Natural killer cell treated with Interleukin-12 subunit alpha and Interleukin-12 subunit beta and Interleukin-15 and Interleukin-18, amount 100 ng/mL, for 72 hours (primary cell): ENCODE results near the gene PUS3. TPM values are rescaled to one million over a fixed set of nuclear protein-coding genes. Genes with fewer than 3 reads are reported as not detected.
"Not testable (repeated sequence)": the region's sequence is repeated elsewhere in the genome, so short reads cannot be mapped to it uniquely, and the experiment has no call there.

Source experiments
- ATAC-seq, 2 donors: fragments of 150-1000 bp; cut with Tn5 transposase in 1 of 2; sonication (Bioruptor Pico), chemical (Tn5 transposase) in 1 of 2; 2 replicates each; pipeline ENCODE4 v1.10.0; 2021
- DNase-seq: peaks from one replicate; pipeline ENCODE4 v3.0.0; 2022; ENCODE audit warnings: low spot score
- H3K27ac Mint-ChIP-seq, 2 donors: 1 replicate in 1 of 2; 2 replicates in 1 of 2; pipeline ENCODE4 v1.8.0; 2022; ENCODE audit warnings: mixed read lengths in 2 of 2, mild to moderate bottlenecking in 1 of 2, moderate library complexity in 1 of 2
- H3K27me3 Mint-ChIP-seq, 2 donors: 1 replicate in 1 of 2; 2 replicates in 1 of 2; pipeline ENCODE4 v1.8.0; 2022; ENCODE audit warnings: mixed read lengths in 2 of 2
- H3K36me3 Mint-ChIP-seq: one replicate; pipeline ENCODE4 v1.8.0; 2022; ENCODE audit warnings: mixed read lengths
- H3K4me1 Mint-ChIP-seq, 2 donors: 1 replicate in 1 of 2; 2 replicates in 1 of 2; pipeline ENCODE4 v1.8.0; 2022; ENCODE audit warnings: low read depth in 2 of 2, mixed read lengths in 2 of 2, mild to moderate bottlenecking in 1 of 2
- H3K4me3 Mint-ChIP-seq: one replicate; pipeline ENCODE4 v1.8.0; 2022; ENCODE audit warnings: mixed read lengths
- H3K9me3 Mint-ChIP-seq: 2 replicates; pipeline ENCODE4 v1.8.0; 2022; ENCODE audit warnings: mixed read lengths
- total RNA-seq, 2 donors: library from RNA; stranded (reverse); gene quantifications; one replicate each; pipeline ENCODE4 v1.2.3, GENCODE V29; 2022

PUS3 gene
- total RNA-seq, 2 donors from 2014 or later = 11.6 to 12.9 TPM

GRCh38 chr11:125921042-125921441, 18.0 kb upstream of the PUS3 start:
- H3K4me1 Mint-ChIP-seq = no peaks in the 10 kb centered on the region
- H3K9me3 Mint-ChIP-seq = no peaks in the 10 kb centered on the region
- no peak for ATAC-seq
- H3K4me3 Mint-ChIP-seq = no peak overlapping the region
- no peak for DNase-seq
- H3K36me3 Mint-ChIP-seq = no peaks in the 10 kb centered on the region
- H3K27me3 Mint-ChIP-seq = peaks cover 28 to 47% of the 10 kb centered on the region in 2 donors
- H3K27ac Mint-ChIP-seq = no peak overlapping the region

- H3K4me1 Mint-ChIP-seq = no peaks in the 10 kb centered on the region
- DNase-seq (no peak), ATAC-seq (no peak)
- H3K36me3 Mint-ChIP-seq = no peaks in the 10 kb centered on the region
- peaks cover 29 to 44% of the 10 kb centered on the region in 2 donors for H3K27me3 Mint-ChIP-seq
- no peak overlapping the region for H3K27ac Mint-ChIP-seq
- no peaks in the 10 kb centered on the region for H3K9me3 Mint-ChIP-seq
- H3K4me3 Mint-ChIP-seq = no peak overlapping the region
Measured at GRCh38 chr11:125918140-125918840, 15.3 kb upstream of the PUS3 start.

GRCh38 chr11:125916683-125917347, 13.8 kb upstream of the PUS3 start:
- Mint-ChIP-seq H3K36me3 (no peaks in the 10 kb centered on the region), H3K9me3 (no peaks in the 10 kb centered on the region), H3K27me3 (peaks cover 31 to 55% of the 10 kb centered on the region in 2 donors), H3K4me1 (no peaks in the 10 kb centered on the region), H3K27ac (no peak overlapping the region), H3K4me3 (no peak overlapping the region)
- ATAC-seq = no peak
- DNase-seq = no peak

GRCh38 chr11:125914601-125915000, 11.6 kb upstream of the PUS3 start:
- not testable (repeated sequence) for DNase-seq, H3K36me3 Mint-ChIP-seq, ATAC-seq, H3K27ac Mint-ChIP-seq, H3K4me1 Mint-ChIP-seq, H3K9me3 Mint-ChIP-seq, H3K4me3 Mint-ChIP-seq
- peaks cover 37 to 63% of the 10 kb centered on the region in 2 donors for H3K27me3 Mint-ChIP-seq

GRCh38 chr11:125910226-125910849, 7.3 kb upstream of the PUS3 start:
- Mint-ChIP-seq H3K27me3 (peaks cover 30 to 46% of the 10 kb centered on the region in 2 donors), H3K36me3 (peaks cover 3% of the 10 kb centered on the region)
- ATAC-seq = no peak

GRCh38 chr11:125904678-125905077, 1.7 kb upstream of the PUS3 start:
- H3K27ac Mint-ChIP-seq = no peak overlapping the region
- no peaks in the 10 kb centered on the region for H3K9me3 Mint-ChIP-seq
- ATAC-seq (no peak), DNase-seq (no peak)
- H3K36me3 Mint-ChIP-seq = peaks cover 14% of the 10 kb centered on the region
- H3K27me3 Mint-ChIP-seq = peaks cover 18 to 22% of the 10 kb centered on the region in 2 donors
- H3K4me3 Mint-ChIP-seq = peak overlapping the region; percentile 80
- H3K4me1 Mint-ChIP-seq = peaks cover 19 to 24% of the 10 kb centered on the region in 2 donors

More at GRCh38 chr11:125910226-125910849, 7.3 kb upstream of the PUS3 start:
- Mint-ChIP-seq H3K4me3 (no peak overlapping the region), H3K9me3 (no peaks in the 10 kb centered on the region), H3K4me1 (no peaks in the 10 kb centered on the region), H3K27ac (no peak overlapping the region)
- no peak for DNase-seq

- peak; percentile 69 for DNase-seq
- Mint-ChIP-seq H3K9me3 (no peaks in the 10 kb centered on the region), H3K27ac (peak within 1 kb of the TSS; percentile 83 to 99)
Measured at GRCh38 chr11:125903711-125904659, 979 bp upstream of the PUS3 start, which contains the start of gene DDX25. Gene DDX25, plus strand, starts transcription at chr11:125904508. Its CDS starts 10 bp downstream, at chr11:125904518.

GRCh38 chr11:125902277-125902926, 604 bp downstream of the PUS3 start:
- peak overlapping the region; percentile 96 for H3K4me3 Mint-ChIP-seq
- peaks cover 19 to 24% of the 10 kb centered on the region in 2 donors for H3K4me1 Mint-ChIP-seq
- DNase-seq (no peak), ATAC-seq (peak in 1 of 2 donors; percentile 54)
- peaks cover 13 to 15% of the 10 kb centered on the region in 2 donors for H3K27me3 Mint-ChIP-seq
- H3K9me3 Mint-ChIP-seq = no peaks in the 10 kb centered on the region
- peaks cover 20% of the 10 kb centered on the region for H3K36me3 Mint-ChIP-seq
- H3K27ac Mint-ChIP-seq = peak overlapping the region; percentile 83 to 99

More at GRCh38 chr11:125903711-125904659, 979 bp upstream of the PUS3 start, which contains the start of gene DDX25:
- Mint-ChIP-seq H3K4me1 (peaks cover 19 to 24% of the 10 kb centered on the region in 2 donors), H3K27me3 (peaks cover 18 to 22% of the 10 kb centered on the region in 2 donors), H3K36me3 (peaks cover 20% of the 10 kb centered on the region), H3K4me3 (peak within 1 kb of the TSS; percentile 96)
- peak in 1 of 2 donors; percentile 56 for ATAC-seq

- Mint-ChIP-seq H3K4me1 (peaks cover 23 to 24% of the 10 kb centered on the region in 2 donors), H3K4me3 (peak overlapping the region; percentile 96), H3K27me3 (peaks cover 13 to 15% of the 10 kb centered on the region in 2 donors), H3K27ac (peak overlapping the region; percentile 57 to 99), H3K9me3 (no peaks in the 10 kb centered on the region), H3K36me3 (peaks cover 20% of the 10 kb centered on the region)
- DNase-seq = no peak
- ATAC-seq = no peak
Measured at GRCh38 chr11:125901872-125902271, 1.1 kb downstream of the PUS3 start.

GRCh38 chr11:125892994-125893393, 10.0 kb downstream of the PUS3 start:
- Mint-ChIP-seq H3K27ac (no peak overlapping the region), H3K4me1 (peaks cover 5 to 17% of the 10 kb centered on the region in 2 donors), H3K36me3 (peaks cover 23% of the 10 kb centered on the region), H3K4me3 (no peak overlapping the region), H3K27me3 (no peaks in the 10 kb centered on the region), H3K9me3 (no peaks in the 10 kb centered on the region)
- no peak for DNase-seq
- ATAC-seq = no peak

- no peak overlapping the region for H3K27ac Mint-ChIP-seq
- no peak overlapping the region for H3K4me3 Mint-ChIP-seq
- H3K36me3 Mint-ChIP-seq = peaks cover 23% of the 10 kb centered on the region
- no peak for ATAC-seq
- H3K4me1 Mint-ChIP-seq = peaks cover 10 to 22% of the 10 kb centered on the region in 2 donors
- no peaks in the 10 kb centered on the region for H3K27me3 Mint-ChIP-seq
- DNase-seq = no peak
- H3K9me3 Mint-ChIP-seq = no peaks in the 10 kb centered on the region
Measured at GRCh38 chr11:125892071-125892470, 10.9 kb downstream of the PUS3 start.

- Mint-ChIP-seq H3K4me3 (peak overlapping the region; percentile 9), H3K27me3 (no peaks in the 10 kb centered on the region), H3K9me3 (no peaks in the 10 kb centered on the region), H3K36me3 (peaks cover 19% of the 10 kb centered on the region), H3K4me1 (peaks cover 18 to 26% of the 10 kb centered on the region in 2 donors), H3K27ac (no peak overlapping the region)
- no peak for ATAC-seq
- no peak for DNase-seq
Measured at GRCh38 chr11:125890447-125891100, 12.4 kb downstream of the PUS3 start.
